HCT116 (cell line): ENCODE results near the gene KCNIP4. TPM values are rescaled to one million over a fixed set of nuclear protein-coding genes. Genes with fewer than 3 reads are reported as not detected.

Source experiments
- ATAC-seq: fragments of 200-7000 bp; cut with Tn5 transposase; 2 replicates; pipeline ENCODE4 v1.9.1; 2020; ENCODE audit warnings: mild to moderate bottlenecking, moderate library complexity
- BruUV-seq: library from RNA; stranded (reverse); fragments of 400-500 nt; replicated peaks from 2 replicates; lab custom pipeline; 2021; lab: Mats Ljungman, UMichigan
- CTCF ChIA-PET: fragments of 300-600 bp; sonication (Branson Sonifier 250); formaldehyde crosslinking; loops from one replicate; lab custom pipeline; 2021; ENCODE audit warnings: antibody characterized with exemption; lab: Charles Lee
- POLR2A ChIA-PET: fragments of 300-600, 350-600 bp; sonication (Branson Sonifier 250); formaldehyde crosslinking; loops from one replicate; lab custom pipeline; 2021; ENCODE audit warnings: antibody characterized with exemption; lab: Charles Lee
- RAD21 ChIA-PET, 2 experiments: fragments of 300-600 bp; sonication (Branson Sonifier 250); formaldehyde crosslinking; loops; one replicate each; lab custom pipeline; 2023; ENCODE audit warnings: low total read pairs in 2 of 2; ENCODE audit not compliant: uncharacterized antibody in 2 of 2, unreplicated experiment in 2 of 2, low non-redundant PET in 1 of 2; lab: Charles Lee
- DNase-seq: peaks from one replicate; pipeline ENCODE4 v3.0.0-alpha.2; 2010; ENCODE audit warnings: low read depth, low spot score
- H2AFZ ChIP-seq: fragments of 200-600 bp; shearing (Covaris generic), sonication (generic); 2 replicates; pipeline ENCODE4 v1.6.1; 2017; ENCODE audit warnings: low read depth, mixed run types, mixed read lengths, antibody characterized with exemption, low read length; ENCODE audit not compliant: poor library complexity, severe bottlenecking
- H3K27ac ChIP-seq: 2 replicates; pipeline ENCODE4 v1.5.1; 2012; ENCODE audit warnings: low read depth, low read length
- H3K27me3 ChIP-seq: fragments of 200-600 bp; sonication (generic); 2 replicates; pipeline ENCODE4 v1.6.1; 2016; ENCODE audit warnings: mixed run types, low read length, mixed read lengths; ENCODE audit not compliant: insufficient read depth
- H3K36me3 ChIP-seq, 2 experiments: fragments of 200-500 bp in 1 of 2; fragments of 200-600 bp in 1 of 2; sonication (Bioruptor generic) in 1 of 2; sonication (generic) in 1 of 2; 2 replicates each; pipeline versions ENCODE4 v1.5.1 to v1.6.1; 2014 to 2016; ENCODE audit warnings: low read length in 2 of 2, inconsistent platforms in 1 of 2, mixed read lengths in 1 of 2, mixed run types in 1 of 2; ENCODE audit not compliant: insufficient read depth in 2 of 2, control insufficient read depth in 1 of 2
- H3K4me1 ChIP-seq, 2 experiments: fragments of 200-600 bp in 1 of 2; sonication (generic) in 1 of 2; 2 replicates each; pipeline versions ENCODE4 v1.5.1 to v1.6.1; 2012 to 2017; ENCODE audit warnings: low read length in 2 of 2, inconsistent platforms in 1 of 2, mild to moderate bottlenecking in 1 of 2, mixed read lengths in 1 of 2, mixed run types in 1 of 2, moderate library complexity in 1 of 2; ENCODE audit not compliant: insufficient read depth in 2 of 2, control insufficient read depth in 1 of 2
- H3K4me2 ChIP-seq: fragments of 200-600 bp; sonication (generic); 2 replicates; pipeline ENCODE4 v1.6.1; 2017; ENCODE audit warnings: mixed run types, low read length, mixed read lengths
- H3K4me3 ChIP-seq, 2 experiments: fragments of 200-600 bp in 1 of 2; sonication (generic) in 1 of 2; replicated peaks in 1 of 2; 2 replicates each; pipeline ENCODE4 v1.5.1; 2011 to 2016; ENCODE audit warnings: low read length in 2 of 2, control low read depth in 1 of 2, low read depth in 1 of 2, mild to moderate bottlenecking in 1 of 2, mixed read lengths in 1 of 2, mixed run types in 1 of 2
- H3K79me2 ChIP-seq: fragments of 200-600 bp; sonication (generic); 2 replicates; pipeline ENCODE4 v1.6.1; 2017; ENCODE audit warnings: mild to moderate bottlenecking, mixed run types, low read length, moderate library complexity, mixed read lengths; ENCODE audit not compliant: insufficient read depth
- H3K9ac ChIP-seq: fragments of 200-600 bp; sonication (generic); 2 replicates; pipeline ENCODE4 v1.6.1; 2016; ENCODE audit warnings: low read length, mixed read lengths
- H3K9me2 ChIP-seq: fragments of 200-600 bp; sonication (generic), shearing (Covaris generic); 2 replicates; pipeline ENCODE4 v1.6.1; 2017; ENCODE audit warnings: mixed run types, mild to moderate bottlenecking, moderate library complexity; ENCODE audit not compliant: insufficient read depth
- H3K9me3 ChIP-seq, 2 experiments: fragments of 200-500 bp in 1 of 2; fragments of 200-600 bp in 1 of 2; sonication (Bioruptor generic) in 1 of 2; sonication (generic) in 1 of 2; 2 replicates each; pipeline ENCODE4 v1.6.1; 2014 to 2017; ENCODE audit warnings: low read length in 2 of 2, mixed read lengths in 2 of 2, inconsistent platforms in 1 of 2, low read depth in 1 of 2, mild to moderate bottlenecking in 1 of 2, mixed run types in 1 of 2, moderate library complexity in 1 of 2; ENCODE audit not compliant: control insufficient read depth in 1 of 2, insufficient read depth in 1 of 2
- H4K20me1 ChIP-seq: fragments of 200-600 bp; sonication (generic), shearing (Covaris generic); 2 replicates; pipeline ENCODE4 v1.6.1; 2017; ENCODE audit warnings: mixed run types, mild to moderate bottlenecking, moderate library complexity; ENCODE audit not compliant: insufficient read depth
- CBX3 ChIP-seq: IDR thresholded peaks from 2 replicates; pipeline ENCODE4 v1.6.1; 2012; ENCODE audit warnings: low read depth
- CEBPB ChIP-seq: IDR thresholded peaks from 2 replicates; pipeline ENCODE4 v1.6.1; 2012; ENCODE audit warnings: low read depth
- CTCF ChIP-seq, 3 experiments: fragments of 200-600 bp in 1 of 3; sonication (generic) in 1 of 3; IDR thresholded peaks in 2 of 3; conservative IDR thresholded peaks in 1 of 3; 2 replicates each; pipeline ENCODE4 v1.5.1; 2012 to 2017; ENCODE audit warnings: low read depth in 2 of 3, low read length in 2 of 3, antibody characterized with exemption in 1 of 3, borderline replicate concordance in 1 of 3, control low read depth in 1 of 3, mild to moderate bottlenecking in 1 of 3, mixed read lengths in 1 of 3, mixed run types in 1 of 3, moderate library complexity in 1 of 3; ENCODE audit not compliant: insufficient read depth in 1 of 3
- EGR1 ChIP-seq: IDR thresholded peaks from 2 replicates; pipeline ENCODE4 v1.6.1; 2012; ENCODE audit warnings: low read depth
- EZH2 ChIP-seq: fragments of 200-600 bp; sonication (generic); IDR thresholded peaks from 2 replicates; pipeline ENCODE4 v1.6.1; 2017; ENCODE audit warnings: antibody characterized with exemption, mixed run types
- JUND ChIP-seq: IDR thresholded peaks from 2 replicates; pipeline ENCODE4 v1.6.1; 2012
- MAX ChIP-seq: IDR thresholded peaks from 2 replicates; pipeline ENCODE4 v1.6.1; 2012
- POLR2A ChIP-seq: IDR thresholded peaks from 2 replicates; pipeline ENCODE4 v1.7.0; 2011; ENCODE audit warnings: borderline replicate concordance; ENCODE audit not compliant: insufficient read depth, insufficient read length; ENCODE audit errors: extremely low read depth
- POLR2AphosphoS5 ChIP-seq: IDR thresholded peaks from 2 replicates; pipeline ENCODE4 v1.6.1; 2011; ENCODE audit warnings: mild to moderate bottlenecking, low read depth, low read length, moderate library complexity
- RAD21 ChIP-seq: IDR thresholded peaks from 2 replicates; pipeline ENCODE4 v1.6.1; 2012; ENCODE audit warnings: low read depth, mild to moderate bottlenecking
- REST ChIP-seq: IDR thresholded peaks from 2 replicates; pipeline ENCODE4 v1.6.1; 2012; ENCODE audit warnings: low read depth
- SIN3A ChIP-seq: IDR thresholded peaks from 2 replicates; pipeline ENCODE4 v1.6.1; 2012; ENCODE audit warnings: low read depth
- SP1 ChIP-seq: IDR thresholded peaks from 2 replicates; pipeline ENCODE4 v1.6.1; 2012; ENCODE audit warnings: low read depth
- SRF ChIP-seq: IDR thresholded peaks from 2 replicates; pipeline ENCODE4 v1.6.1; 2012; ENCODE audit warnings: low read depth
- TCF7L2 ChIP-seq: IDR thresholded peaks from 2 replicates; pipeline ENCODE4 v1.7.0; 2011; ENCODE audit warnings: borderline replicate concordance, inconsistent platforms; ENCODE audit not compliant: insufficient read depth, insufficient read length; ENCODE audit errors: extremely low read depth
- ZFX ChIP-seq: fragments of 450-650 bp; IDR thresholded peaks from 2 replicates; pipeline ENCODE4 v1.6.1; 2017
- ZNF274 ChIP-seq: fragments of 200-500 bp; sonication (Bioruptor generic); IDR thresholded peaks from 2 replicates; pipeline ENCODE4 v1.6.1; 2014; ENCODE audit warnings: mild to moderate bottlenecking, low read depth, low read length, inconsistent platforms
- intact Hi-C: fragments of 100-400 bp; cut with micrococcal nuclease; formaldehyde crosslinking; loops from 2 replicates; pipeline ENCODE4 v1.10.0; 2022
- total RNA-seq: library from RNA; stranded (reverse); gene quantifications from one replicate; pipeline ENCODE4 v1.2.1, GENCODE V29; 2021; ENCODE audit not compliant: unreplicated experiment
- TF ChIP-seq, protein P1 (sequence below): IDR thresholded peaks from 2 replicates; pipeline ENCODE4 v1.6.1; 2012

KCNIP4 gene
- total RNA-seq, 1 experiment from 2014 or later: not detected

- DNase-seq (no peak), ATAC-seq (no peak)
- Histone ChIP-seq H3K27ac (no peak overlapping the region), H3K4me3 (no peak overlapping the region), H3K4me2 (no peak overlapping the region), H3K27me3 (no peaks in the 10 kb centered on the region), H3K9ac (no peak overlapping the region), H4K20me1 (no peaks in the 10 kb centered on the region), H2AFZ (no peak overlapping the region), H3K9me2 (no peaks in the 10 kb centered on the region), H3K4me1 (no peaks in the 10 kb centered on the region)
- ChIA-PET POLR2A (no interaction called here), RAD21 (no interaction called here), CTCF (no interaction called here)
- no TSS peak for BruUV-seq
- intact Hi-C loops: no loop called here
- no peak for TF ChIP-seq ZFX
- TF ChIP-seq POLR2AphosphoS5: no peak
- TF ChIP-seq TCF7L2: no peak
- TF ChIP-seq CBX3: no peak
- TF ChIP-seq SIN3A: no peak
- TF ChIP-seq MAX: no peak
- no peak for TF ChIP-seq SRF
- TF ChIP-seq RAD21: no peak
- no peak for TF ChIP-seq EZH2
- no peak for TF ChIP-seq EGR1
- no peak for TF ChIP-seq POLR2A
- TF ChIP-seq CTCF (IDR thresholded peaks at IDR 0.05 in 2 of 3, conservative IDR thresholded peaks at IDR 0.05 in 1 of 3; ENCODE audit: borderline replicate concordance in 1 of 3, insufficient read depth in 1 of 3, low read depth in 2 of 3, low read length in 2 of 3): no peak
- TF ChIP-seq CEBPB: no peak
- TF ChIP-seq REST: no peak
- TF ChIP-seq SP1: no peak
- TF ChIP-seq ZNF274: no peak
- TF ChIP-seq, protein P1, sequence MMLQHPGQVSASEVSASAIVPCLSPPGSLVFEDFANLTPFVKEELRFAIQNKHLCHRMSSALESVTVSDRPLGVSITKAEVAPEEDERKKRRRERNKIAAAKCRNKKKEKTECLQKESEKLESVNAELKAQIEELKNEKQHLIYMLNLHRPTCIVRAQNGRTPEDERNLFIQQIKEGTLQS: no peak
- no peak for TF ChIP-seq JUND
- TF ChIP-seq, all 23 proteins: peak for 0
- Histone ChIP-seq H3K9me3 (peaks cover 0 to 3% of the 10 kb centered on the region in 2 experiments; a peak in 2 of 4 replicates), H3K79me2 (no peaks in the 10 kb centered on the region), H3K36me3 (no peaks in the 10 kb centered on the region)
These were observed 40.8 kb upstream of the KCNIP4 start for GRCh38 chr4:21989351-21989750.
